SK-N-SH treated with all-trans-retinoic acid at 6 μM for 48 hours (cell line): Measurements from ENCODE around the gene CATSPER4.

Experiments
- ATAC-seq: fragments of 200-7000 bp; cut with Tn5 transposase; 3 replicates; pipeline ENCODE4 v1.9.1; 2020; ENCODE audit warnings: mild to moderate bottlenecking, moderate library complexity
- ARNTL ChIP-seq: fragments of 450-650 bp; formaldehyde crosslinking; IDR thresholded peaks from 2 replicates; pipeline ENCODE4 v1.5.0; 2020; ENCODE audit warnings: low read depth, mild to moderate bottlenecking, moderate library complexity, borderline replicate concordance
- BACH2 ChIP-seq: fragments of 250-450 bp; sonication (Bioruptor Pico); IDR thresholded peaks from 2 replicates; pipeline ENCODE4 v1.9.0; 2021; ENCODE audit warnings: mild to moderate bottlenecking, borderline replicate concordance
- CREB5 ChIP-seq: fragments of 250-450 bp; sonication (Bioruptor Pico); IDR thresholded peaks from 2 replicates; pipeline ENCODE4 v1.5.1; 2020; ENCODE audit warnings: low read depth, mild to moderate bottlenecking, moderate library complexity
- CSDC2 ChIP-seq: fragments of 250-450 bp; sonication (Bioruptor Pico); IDR thresholded peaks from 2 replicates; pipeline ENCODE4 v1.5.0; 2020; ENCODE audit warnings: mild to moderate bottlenecking, moderate library complexity
- ESRRG ChIP-seq: fragments of 250-450 bp; sonication (Bioruptor Pico); IDR thresholded peaks from 2 replicates; pipeline ENCODE4 v1.6.1; 2021; ENCODE audit warnings: mild to moderate bottlenecking
- GLIS3 ChIP-seq: fragments of 250-450 bp; sonication (Bioruptor Pico); IDR thresholded peaks from 2 replicates; pipeline ENCODE4 v1.5.0; 2020; ENCODE audit warnings: mild to moderate bottlenecking, moderate library complexity
- ISL1 ChIP-seq: fragments of 250-450 bp; sonication (Bioruptor Pico); IDR thresholded peaks from 2 replicates; pipeline ENCODE4 v2.1.2; 2022; ENCODE audit warnings: mild to moderate bottlenecking, moderate library complexity
- PPARA ChIP-seq: fragments of 250-450 bp; sonication (Bioruptor Pico); IDR thresholded peaks from 2 replicates; pipeline ENCODE4 v1.5.0; 2020; ENCODE audit warnings: mild to moderate bottlenecking, borderline replicate concordance
- RARB ChIP-seq: fragments of 250-450 bp; sonication (Bioruptor Pico); IDR thresholded peaks from 2 replicates; pipeline ENCODE4 v1.8.0; 2021; ENCODE audit warnings: mild to moderate bottlenecking, moderate library complexity
- SNAI2 ChIP-seq: fragments of 250-450 bp; sonication (Bioruptor Pico); IDR thresholded peaks from 2 replicates; pipeline ENCODE4 v1.5.0; 2020; ENCODE audit warnings: mild to moderate bottlenecking, moderate library complexity
- TCF4 ChIP-seq: fragments of 250-450 bp; sonication (Bioruptor Pico); IDR thresholded peaks from 2 replicates; pipeline ENCODE4 v1.8.0; 2021; ENCODE audit warnings: mild to moderate bottlenecking, moderate library complexity, borderline replicate concordance
- ZC3H10 ChIP-seq: fragments of 250-450 bp; sonication (Bioruptor Pico); IDR thresholded peaks from 2 replicates; pipeline ENCODE4 v1.5.1; 2021; ENCODE audit warnings: mild to moderate bottlenecking, moderate library complexity
- ZFP3 ChIP-seq: fragments of 250-450 bp; sonication (Bioruptor Pico); IDR thresholded peaks from 2 replicates; pipeline ENCODE4 v1.5.0; 2020; ENCODE audit warnings: mild to moderate bottlenecking, moderate library complexity
- ZFP30 ChIP-seq: fragments of 450-650 bp; formaldehyde crosslinking; IDR thresholded peaks from 2 replicates; pipeline ENCODE4 v1.5.0; 2022; ENCODE audit warnings: mild to moderate bottlenecking, moderate library complexity
- ZNF565 ChIP-seq: fragments of 450-650 bp; formaldehyde crosslinking; conservative IDR thresholded peaks from 2 replicates; pipeline ENCODE4 v1.5.0; 2020; ENCODE audit warnings: low read depth, mild to moderate bottlenecking, moderate library complexity
- ZNF8 ChIP-seq: fragments of 450-650 bp; formaldehyde crosslinking; IDR thresholded peaks from 2 replicates; pipeline ENCODE4 v1.5.0; 2020; ENCODE audit warnings: mild to moderate bottlenecking, moderate library complexity
- TF ChIP-seq, protein P1 (sequence below): fragments of 250-450 bp; sonication (Bioruptor Pico); IDR thresholded peaks from 2 replicates; pipeline ENCODE4 v1.8.0; 2020; ENCODE audit warnings: mild to moderate bottlenecking, moderate library complexity, borderline replicate concordance
- TF ChIP-seq, protein P2 (sequence below): fragments of 250-450 bp; sonication (Bioruptor Pico); IDR thresholded peaks from 2 replicates; pipeline ENCODE4 v1.8.0; 2021; ENCODE audit warnings: low read depth, mild to moderate bottlenecking, moderate library complexity, borderline replicate concordance
- TF ChIP-seq, protein P3 (sequence below): fragments of 250-450 bp; sonication (Bioruptor Pico); IDR thresholded peaks from 2 replicates; pipeline ENCODE4 v1.5.0; 2020; ENCODE audit warnings: mild to moderate bottlenecking, moderate library complexity

CATSPER4 gene

DNA sequence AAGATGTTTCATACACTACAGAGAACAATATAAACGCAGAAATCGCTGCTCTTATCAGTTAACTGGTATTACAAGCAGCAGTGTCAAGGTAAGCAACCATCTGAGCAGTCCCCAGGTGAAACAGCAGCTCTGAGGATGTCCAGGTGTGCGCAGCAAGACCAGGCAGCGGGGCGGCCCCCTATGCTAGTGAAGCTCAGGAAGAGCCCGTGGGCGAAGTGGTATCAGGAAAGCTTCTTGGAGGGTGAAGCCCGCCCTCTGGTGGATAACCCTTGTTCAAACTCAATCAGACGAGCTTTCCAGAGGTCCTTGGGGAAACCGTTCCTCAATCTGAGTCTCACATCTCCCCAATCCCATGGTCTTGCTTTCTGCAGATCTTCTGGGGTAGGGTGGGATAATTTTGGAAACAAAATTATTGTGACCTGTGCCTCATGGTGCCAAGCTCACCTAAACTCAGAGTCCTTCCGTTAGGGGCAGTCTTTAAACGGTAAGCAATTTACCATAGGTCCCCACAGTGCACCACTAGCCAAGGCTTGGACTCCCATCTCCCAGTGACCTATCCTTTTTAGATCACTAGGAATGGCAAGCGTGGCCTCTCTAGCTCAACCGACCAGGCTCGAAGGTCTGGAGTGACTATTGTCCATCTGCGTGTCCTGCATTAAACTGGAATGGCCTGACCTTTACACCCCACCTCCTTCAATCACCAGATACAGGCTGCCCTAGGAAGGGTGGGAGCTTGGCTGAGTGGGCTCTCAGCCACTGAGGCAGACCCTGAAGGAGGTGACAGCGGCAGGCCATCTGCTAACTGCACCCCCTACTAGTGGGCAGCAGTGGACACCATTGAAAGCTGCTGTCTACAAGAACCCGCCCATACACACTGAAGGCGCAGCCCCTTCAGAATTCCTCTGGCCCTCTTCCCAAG, 45.1 kb upstream of the CATSPER4 start:
- ATAC-seq, result peak; percentile 100
- TF ChIP-seq, protein P1, sequence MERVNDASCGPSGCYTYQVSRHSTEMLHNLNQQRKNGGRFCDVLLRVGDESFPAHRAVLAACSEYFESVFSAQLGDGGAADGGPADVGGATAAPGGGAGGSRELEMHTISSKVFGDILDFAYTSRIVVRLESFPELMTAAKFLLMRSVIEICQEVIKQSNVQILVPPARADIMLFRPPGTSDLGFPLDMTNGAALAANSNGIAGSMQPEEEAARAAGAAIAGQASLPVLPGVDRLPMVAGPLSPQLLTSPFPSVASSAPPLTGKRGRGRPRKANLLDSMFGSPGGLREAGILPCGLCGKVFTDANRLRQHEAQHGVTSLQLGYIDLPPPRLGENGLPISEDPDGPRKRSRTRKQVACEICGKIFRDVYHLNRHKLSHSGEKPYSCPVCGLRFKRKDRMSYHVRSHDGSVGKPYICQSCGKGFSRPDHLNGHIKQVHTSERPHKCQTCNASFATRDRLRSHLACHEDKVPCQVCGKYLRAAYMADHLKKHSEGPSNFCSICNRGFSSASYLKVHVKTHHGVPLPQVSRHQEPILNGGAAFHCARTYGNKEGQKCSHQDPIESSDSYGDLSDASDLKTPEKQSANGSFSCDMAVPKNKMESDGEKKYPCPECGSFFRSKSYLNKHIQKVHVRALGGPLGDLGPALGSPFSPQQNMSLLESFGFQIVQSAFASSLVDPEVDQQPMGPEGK (CRISPR knock-in tag), result no peak
- TF ChIP-seq ESRRG (CRISPR knock-in tag), result no peak
- no peak for TF ChIP-seq ZFP30
- TF ChIP-seq PPARA (CRISPR knock-in tag), result no peak
- TF ChIP-seq CREB5 (CRISPR knock-in tag), result no peak
- TF ChIP-seq TCF4 (CRISPR knock-in tag), result no peak
- TF ChIP-seq ISL1, result no peak
- no peak for TF ChIP-seq GLIS3 (CRISPR knock-in tag)
- no peak for TF ChIP-seq ZFP3 (CRISPR knock-in tag)
- no peak for TF ChIP-seq BACH2 (CRISPR knock-in tag)
- TF ChIP-seq, protein P2, sequence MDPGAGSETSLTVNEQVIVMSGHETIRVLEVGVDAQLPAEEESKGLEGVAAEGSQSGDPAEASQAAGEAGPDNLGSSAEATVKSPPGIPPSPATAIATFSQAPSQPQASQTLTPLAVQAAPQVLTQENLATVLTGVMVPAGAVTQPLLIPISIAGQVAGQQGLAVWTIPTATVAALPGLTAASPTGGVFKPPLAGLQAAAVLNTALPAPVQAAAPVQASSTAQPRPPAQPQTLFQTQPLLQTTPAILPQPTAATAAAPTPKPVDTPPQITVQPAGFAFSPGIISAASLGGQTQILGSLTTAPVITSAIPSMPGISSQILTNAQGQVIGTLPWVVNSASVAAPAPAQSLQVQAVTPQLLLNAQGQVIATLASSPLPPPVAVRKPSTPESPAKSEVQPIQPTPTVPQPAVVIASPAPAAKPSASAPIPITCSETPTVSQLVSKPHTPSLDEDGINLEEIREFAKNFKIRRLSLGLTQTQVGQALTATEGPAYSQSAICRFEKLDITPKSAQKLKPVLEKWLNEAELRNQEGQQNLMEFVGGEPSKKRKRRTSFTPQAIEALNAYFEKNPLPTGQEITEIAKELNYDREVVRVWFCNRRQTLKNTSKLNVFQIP, result no peak

DNA sequence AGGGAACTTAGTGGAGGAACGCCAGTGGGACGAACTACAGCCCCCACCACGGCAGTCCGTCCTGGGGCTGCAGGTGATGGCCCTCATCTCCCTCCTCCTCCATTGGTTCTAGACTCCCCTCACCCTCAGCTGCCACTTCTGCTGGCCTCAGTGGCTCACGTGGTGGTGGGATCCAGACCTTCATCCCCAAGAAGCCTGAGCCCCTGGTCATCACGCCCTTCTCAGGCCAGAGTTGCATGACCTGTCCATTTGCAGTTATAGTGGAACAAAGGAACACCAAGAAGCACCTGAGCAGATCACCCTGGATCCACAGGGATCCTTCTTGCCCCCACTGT, 44.5 kb upstream of the CATSPER4 start:
- ATAC-seq, result no peak
- TF ChIP-seq, protein P1 (CRISPR knock-in tag), result no peak
- no peak for TF ChIP-seq CREB5 (CRISPR knock-in tag)

GRCh38 chr1:26148887-26149286, 41.5 kb upstream of the CATSPER4 start:
- no peak for ATAC-seq
- TF ChIP-seq ZNF565 (CRISPR knock-in tag), result no peak
- TF ChIP-seq ZC3H10, result no peak
- TF ChIP-seq, protein P2, result no peak
- TF ChIP-seq, protein P1 (CRISPR knock-in tag), result no peak
- no peak for TF ChIP-seq ZFP30
- TF ChIP-seq CSDC2, result no peak
- no peak for TF ChIP-seq SNAI2 (CRISPR knock-in tag)
- no peak for TF ChIP-seq RARB (CRISPR knock-in tag)
- TF ChIP-seq ARNTL, result no peak
- no peak for TF ChIP-seq ZFP3 (CRISPR knock-in tag)
- TF ChIP-seq ISL1, result no peak
- no peak for TF ChIP-seq ZNF8
- TF ChIP-seq, protein P3, sequence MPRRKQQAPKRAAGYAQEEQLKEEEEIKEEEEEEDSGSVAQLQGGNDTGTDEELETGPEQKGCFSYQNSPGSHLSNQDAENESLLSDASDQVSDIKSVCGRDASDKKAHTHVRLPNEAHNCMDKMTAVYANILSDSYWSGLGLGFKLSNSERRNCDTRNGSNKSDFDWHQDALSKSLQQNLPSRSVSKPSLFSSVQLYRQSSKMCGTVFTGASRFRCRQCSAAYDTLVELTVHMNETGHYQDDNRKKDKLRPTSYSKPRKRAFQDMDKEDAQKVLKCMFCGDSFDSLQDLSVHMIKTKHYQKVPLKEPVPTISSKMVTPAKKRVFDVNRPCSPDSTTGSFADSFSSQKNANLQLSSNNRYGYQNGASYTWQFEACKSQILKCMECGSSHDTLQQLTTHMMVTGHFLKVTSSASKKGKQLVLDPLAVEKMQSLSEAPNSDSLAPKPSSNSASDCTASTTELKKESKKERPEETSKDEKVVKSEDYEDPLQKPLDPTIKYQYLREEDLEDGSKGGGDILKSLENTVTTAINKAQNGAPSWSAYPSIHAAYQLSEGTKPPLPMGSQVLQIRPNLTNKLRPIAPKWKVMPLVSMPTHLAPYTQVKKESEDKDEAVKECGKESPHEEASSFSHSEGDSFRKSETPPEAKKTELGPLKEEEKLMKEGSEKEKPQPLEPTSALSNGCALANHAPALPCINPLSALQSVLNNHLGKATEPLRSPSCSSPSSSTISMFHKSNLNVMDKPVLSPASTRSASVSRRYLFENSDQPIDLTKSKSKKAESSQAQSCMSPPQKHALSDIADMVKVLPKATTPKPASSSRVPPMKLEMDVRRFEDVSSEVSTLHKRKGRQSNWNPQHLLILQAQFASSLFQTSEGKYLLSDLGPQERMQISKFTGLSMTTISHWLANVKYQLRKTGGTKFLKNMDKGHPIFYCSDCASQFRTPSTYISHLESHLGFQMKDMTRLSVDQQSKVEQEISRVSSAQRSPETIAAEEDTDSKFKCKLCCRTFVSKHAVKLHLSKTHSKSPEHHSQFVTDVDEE (CRISPR knock-in tag), result no peak
